Testis (tissue), 3 donors: ENCODE measurements around the gene MYOM1. TPM values are rescaled to one million over a fixed set of nuclear protein-coding genes. Genes with fewer than 3 reads are reported as not detected.

Experiments
- DNase-seq: peaks from one replicate; pipeline ENCODE4 v3.0.0-alpha.2; 2019
- H3K27ac ChIP-seq, 2 donors: fragments of 200-600 bp; sonication (generic); one replicate each; pipeline ENCODE4 v1.5.1; 2019
- H3K27me3 ChIP-seq: fragments of 200-600 bp; sonication (generic); one replicate; pipeline ENCODE4 v1.5.1; 2019
- H3K36me3 ChIP-seq: fragments of 200-600 bp; sonication (generic); one replicate; pipeline ENCODE4 v1.5.1; 2017; ENCODE audit warnings: low read depth; ENCODE audit errors: missing control alignments
- H3K4me1 ChIP-seq: fragments of 200-600 bp; sonication (generic); one replicate; pipeline ENCODE4 v1.5.1; 2019
- H3K4me3 ChIP-seq, 2 donors: fragments of 200-600 bp; sonication (generic); one replicate each; pipeline ENCODE4 v1.5.1; 2017 to 2019
- H3K9me3 ChIP-seq: fragments of 200-600 bp; sonication (generic); one replicate; pipeline ENCODE4 v1.5.1; 2017
- POLR2A ChIP-seq: fragments of 450-650 bp; IDR thresholded peaks from one replicate; pipeline ENCODE4 v1.6.1; 2017; ENCODE audit warnings: antibody characterized with exemption, mild to moderate bottlenecking, moderate library complexity
- WGBS, 2 donors: methylation state at CpG; one replicate each; pipeline ENCODE4 v1.1.5; 2018; 5-methylcytosine and 5-hydroxymethylcytosine counted together
- intact Hi-C: fragments of 100-400 bp; cut with DNase I; formaldehyde crosslinking; loops from one replicate; pipeline ENCODE4 v1.15.1; 2023; ENCODE audit warnings: low total_unique reads
- polyA plus RNA-seq: library from polyadenylated mRNA; stranded (reverse); fragments of 350-450 nt; fragmentation: Illumina TruSeq; extraction: RNeasy Lipid Tissue Mini Kit (QIAGEN cat#74804); gene quantifications from one replicate; pipeline ENCODE4 v1.2.3, GENCODE V29; 2014; ENCODE audit warnings: low read depth, low replicate concordance; ENCODE audit not compliant: insufficient read depth
- total RNA-seq, 2 donors: library from RNA; depleted of rRNA; stranded (reverse); fragments of >200 nt; gene quantifications; one replicate each; pipeline ENCODE4 v1.2.3, GENCODE V29; 2016
- TF ChIP-seq, protein P1 (sequence below), 3 experiments: fragments of 450-650 bp in 2 of 3; fragments of 200-600 bp in 1 of 3; sonication (generic) in 1 of 3; IDR thresholded peaks; one replicate each; pipeline ENCODE4 v1.5.1; 2016 to 2019; ENCODE audit warnings: antibody characterized with exemption in 3 of 3, mild to moderate bottlenecking in 2 of 3, moderate library complexity in 1 of 3

Gene MYOM1
- total and polyA plus RNA-seq, 3 donors from 2014 or later = 9.1 to 19.9 (median 16.9) TPM

DNA sequence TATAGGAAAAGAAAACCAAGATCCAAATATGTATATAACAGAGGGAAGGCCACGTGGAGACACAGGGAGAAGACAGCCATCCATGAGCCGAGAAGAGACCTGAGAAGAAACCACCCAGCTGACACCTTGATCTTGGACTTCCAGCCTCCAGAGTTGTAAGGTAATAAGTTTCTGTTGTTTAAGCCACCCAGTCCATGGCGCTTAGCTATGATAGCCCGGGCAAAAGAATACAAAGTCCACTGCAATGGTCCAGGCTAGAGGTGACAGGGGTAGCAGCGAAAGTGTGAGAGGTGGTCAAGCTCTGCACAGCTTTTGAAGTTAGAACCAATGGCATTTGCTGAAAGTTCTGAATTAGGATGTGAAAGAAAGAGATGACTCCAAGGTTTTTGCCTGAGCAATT is 2.8 kb downstream of the MYOM1 start:
- H3K4me3 ChIP-seq = no peak overlapping the region
- intact Hi-C loops = no loop called here
- peaks cover 3% of the 10 kb centered on the region for H3K4me1 ChIP-seq
- 84 to 89% methylated on average over 5 of the region's 5 CpGs for WGBS, 2 donors
- no peak overlapping the region for H3K27ac ChIP-seq
- DNase-seq = no peak
- no peaks in the 10 kb centered on the region for H3K27me3 ChIP-seq
- H3K36me3 ChIP-seq = no peaks in the 10 kb centered on the region
- TF ChIP-seq, protein P1, sequence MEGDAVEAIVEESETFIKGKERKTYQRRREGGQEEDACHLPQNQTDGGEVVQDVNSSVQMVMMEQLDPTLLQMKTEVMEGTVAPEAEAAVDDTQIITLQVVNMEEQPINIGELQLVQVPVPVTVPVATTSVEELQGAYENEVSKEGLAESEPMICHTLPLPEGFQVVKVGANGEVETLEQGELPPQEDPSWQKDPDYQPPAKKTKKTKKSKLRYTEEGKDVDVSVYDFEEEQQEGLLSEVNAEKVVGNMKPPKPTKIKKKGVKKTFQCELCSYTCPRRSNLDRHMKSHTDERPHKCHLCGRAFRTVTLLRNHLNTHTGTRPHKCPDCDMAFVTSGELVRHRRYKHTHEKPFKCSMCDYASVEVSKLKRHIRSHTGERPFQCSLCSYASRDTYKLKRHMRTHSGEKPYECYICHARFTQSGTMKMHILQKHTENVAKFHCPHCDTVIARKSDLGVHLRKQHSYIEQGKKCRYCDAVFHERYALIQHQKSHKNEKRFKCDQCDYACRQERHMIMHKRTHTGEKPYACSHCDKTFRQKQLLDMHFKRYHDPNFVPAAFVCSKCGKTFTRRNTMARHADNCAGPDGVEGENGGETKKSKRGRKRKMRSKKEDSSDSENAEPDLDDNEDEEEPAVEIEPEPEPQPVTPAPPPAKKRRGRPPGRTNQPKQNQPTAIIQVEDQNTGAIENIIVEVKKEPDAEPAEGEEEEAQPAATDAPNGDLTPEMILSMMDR (IDR thresholded peaks at IDR 0.05) = no peak
- TF ChIP-seq POLR2A = no peak
- no peaks in the 10 kb centered on the region for H3K9me3 ChIP-seq

- Histone ChIP-seq H3K9me3 (no peaks in the 10 kb centered on the region), H3K36me3 (no peaks in the 10 kb centered on the region), H3K27me3 (no peaks in the 10 kb centered on the region), H3K27ac (no peak overlapping the region), H3K4me3 (peak overlapping the region in 1 of 2 donors; percentile 46), H3K4me1 (peaks cover 3% of the 10 kb centered on the region)
- WGBS, 2 donors = 83 to 87% methylated on average over 36 of the region's 36 CpGs
- DNase-seq = peak; percentile 27
- TF ChIP-seq, protein P1 (IDR thresholded peaks at IDR 0.05) = no peak
- intact Hi-C loops = no loop called here
Observed at GRCh38 chr18:3214855-3215637, 4.7 kb downstream of the MYOM1 start.

GRCh38 chr18:3213300-3214059 is 6.3 kb downstream of the MYOM1 start:
- WGBS, 2 donors = 47 to 56% methylated on average over 6 of the region's 6 CpGs
- intact Hi-C loops = no loop called here
- Histone ChIP-seq H3K27ac (no peak overlapping the region), H3K4me1 (peaks cover 3% of the 10 kb centered on the region), H3K36me3 (no peaks in the 10 kb centered on the region), H3K27me3 (no peaks in the 10 kb centered on the region), H3K4me3 (no peak overlapping the region), H3K9me3 (no peaks in the 10 kb centered on the region)
- TF ChIP-seq, protein P1 (IDR thresholded peaks at IDR 0.05) = no peak
- TF ChIP-seq POLR2A = no peak
- DNase-seq = no peak

GRCh38 chr18:3212657-3213056 is 7.1 kb downstream of the MYOM1 start:
- intact Hi-C loops = no loop called here
- no peak for DNase-seq
- Histone ChIP-seq H3K36me3 (no peaks in the 10 kb centered on the region), H3K27ac (no peak overlapping the region), H3K9me3 (no peaks in the 10 kb centered on the region), H3K4me1 (peaks cover 1% of the 10 kb centered on the region), H3K4me3 (no peak overlapping the region), H3K27me3 (no peaks in the 10 kb centered on the region)
- no peak for TF ChIP-seq POLR2A
- TF ChIP-seq, protein P1 (IDR thresholded peaks at IDR 0.05) = no peak
- whole genome bisulfite sequencing, 2 donors = 76 to 84% methylated on average over 4 of the region's 4 CpGs
